ENCODE data around the gene LCE1D. TPM values are rescaled to one million over a fixed set of nuclear protein-coding genes. Genes with fewer than 3 reads are reported as not detected.

Gene LCE1D
- total and polyA plus RNA-seq, 2 donors (not counting 1 experiment from before 2014, with no cell fraction given), result not detected

- H3K9me3 ChIP-seq (ENCODE audit: control insufficient read depth, insufficient read depth, low read depth, low read length), result no peaks in the 10 kb centered on the region
- H3K4me1 ChIP-seq (ENCODE audit: control insufficient read depth, extremely low read depth, insufficient read depth, low read length), result no peaks in the 10 kb centered on the region
- no peak within 1 kb of the TSS for H3K4me2 ChIP-seq (ENCODE audit: extremely low read depth, insufficient read depth, low read length)
- no peaks in the 10 kb centered on the region for H3K79me2 ChIP-seq (ENCODE audit: control insufficient read depth, insufficient read depth, low read length)
- H3K27ac ChIP-seq (ENCODE audit: insufficient read depth, low read length), result no peak within 1 kb of the TSS
- no peak within 1 kb of the TSS for H2AFZ ChIP-seq (ENCODE audit: low read length)
- H3K9ac ChIP-seq (ENCODE audit: insufficient read depth, low read length), result no peak within 1 kb of the TSS
- no peak for DNase-seq (ENCODE audit: low read depth in 2 of 2)
- no peaks in the 10 kb centered on the region for H3K27me3 ChIP-seq (ENCODE audit: control insufficient read depth, insufficient read depth, low read length)
- H3K36me3 ChIP-seq (ENCODE audit: control insufficient read depth, insufficient read depth, low read length), result no peaks in the 10 kb centered on the region
- H4K20me1 ChIP-seq (ENCODE audit: control insufficient read depth, extremely low read depth, insufficient read depth, low read length), result no peaks in the 10 kb centered on the region
- no peak for TF ChIP-seq EZH2 (IDR thresholded peaks at IDR 0.05; ENCODE audit: low read length, missing control alignments)
- no peak for TF ChIP-seq CTCF (conservative IDR thresholded peaks at IDR 0.05 in 1 of 2, IDR thresholded peaks at IDR 0.05 in 1 of 2; ENCODE audit: low read depth in 1 of 2, low read length in 2 of 2)
- no peak within 1 kb of the TSS for H3K4me3 ChIP-seq (replicated peaks in 1 of 4; ENCODE audit: control extremely low read depth in 1 of 4, insufficient read depth in 1 of 4, low read depth in 3 of 4, low read length in 4 of 4)
These were observed 15.2 kb downstream of the LCE1D start, which contains the start of gene LCE1B for GRCh38 chr1:152811671-152812070. Gene LCE1B, plus strand, starts transcription at chr1:152811971. Its CDS starts 476 bp downstream, at chr1:152812447.

- Histone ChIP-seq H3K4me2 (ENCODE audit: extremely low read depth, insufficient read depth, low read length) (no peak overlapping the region), H3K9me3 (ENCODE audit: control insufficient read depth, insufficient read depth, low read depth, low read length) (no peaks in the 10 kb centered on the region), H3K27ac (ENCODE audit: insufficient read depth, low read length) (no peak overlapping the region), H3K79me2 (ENCODE audit: control insufficient read depth, insufficient read depth, low read length) (no peaks in the 10 kb centered on the region), H3K4me1 (ENCODE audit: control insufficient read depth, extremely low read depth, insufficient read depth, low read length) (no peaks in the 10 kb centered on the region), H3K36me3 (ENCODE audit: control insufficient read depth, insufficient read depth, low read length) (no peaks in the 10 kb centered on the region), H4K20me1 (ENCODE audit: control insufficient read depth, extremely low read depth, insufficient read depth, low read length) (no peaks in the 10 kb centered on the region), H3K27me3 (ENCODE audit: control insufficient read depth, insufficient read depth, low read length) (no peaks in the 10 kb centered on the region), H2AFZ (ENCODE audit: low read length) (no peak overlapping the region), H3K9ac (ENCODE audit: insufficient read depth, low read length) (no peak overlapping the region), H3K4me3 (replicated peaks in 1 of 4; ENCODE audit: control extremely low read depth in 1 of 4, insufficient read depth in 1 of 4, low read depth in 3 of 4, low read length in 4 of 4) (no peak overlapping the region)
- no peak for TF ChIP-seq CTCF (conservative IDR thresholded peaks at IDR 0.05 in 1 of 2, IDR thresholded peaks at IDR 0.05 in 1 of 2; ENCODE audit: low read depth in 1 of 2, low read length in 2 of 2)
- TF ChIP-seq EZH2 (IDR thresholded peaks at IDR 0.05; ENCODE audit: low read length, missing control alignments), result no peak
- DNase-seq (ENCODE audit: low read depth in 2 of 2), result no peak
These were observed 20.8 kb downstream of the LCE1D start for GRCh38 chr1:152817309-152817708.

- TF ChIP-seq EZH2 (IDR thresholded peaks at IDR 0.05; ENCODE audit: low read length, missing control alignments) (no peak), CTCF (conservative IDR thresholded peaks at IDR 0.05 in 1 of 2, IDR thresholded peaks at IDR 0.05 in 1 of 2; ENCODE audit: low read depth in 1 of 2, low read length in 2 of 2) (peak in 1 of 2 donors; percentile 41)
- Histone ChIP-seq H3K9ac (ENCODE audit: insufficient read depth, low read length) (no peak overlapping the region), H3K4me3 (replicated peaks in 1 of 4; ENCODE audit: control extremely low read depth in 1 of 4, insufficient read depth in 1 of 4, low read depth in 3 of 4, low read length in 4 of 4) (no peak overlapping the region), H3K4me1 (ENCODE audit: control insufficient read depth, extremely low read depth, insufficient read depth, low read length) (no peaks in the 10 kb centered on the region), H3K36me3 (ENCODE audit: control insufficient read depth, insufficient read depth, low read length) (no peaks in the 10 kb centered on the region), H3K9me3 (ENCODE audit: control insufficient read depth, insufficient read depth, low read depth, low read length) (no peaks in the 10 kb centered on the region), H3K79me2 (ENCODE audit: control insufficient read depth, insufficient read depth, low read length) (no peaks in the 10 kb centered on the region), H3K4me2 (ENCODE audit: extremely low read depth, insufficient read depth, low read length) (no peak overlapping the region), H2AFZ (ENCODE audit: low read length) (no peak overlapping the region), H4K20me1 (ENCODE audit: control insufficient read depth, extremely low read depth, insufficient read depth, low read length) (no peaks in the 10 kb centered on the region), H3K27ac (ENCODE audit: insufficient read depth, low read length) (no peak overlapping the region), H3K27me3 (ENCODE audit: control insufficient read depth, insufficient read depth, low read length) (peaks cover 2% of the 10 kb centered on the region)
- DNase-seq (ENCODE audit: low read depth in 2 of 2), result peak in 1 of 2 donors; percentile 69
These were observed 26.8 kb downstream of the LCE1D start for GRCh38 chr1:152823294-152823693.
